Embryonic facial prominence (tissue), 1 donor: ENCODE measurements around the gene ASH1L.
"Not testable (repeated sequence)": the region's sequence is repeated elsewhere in the genome, so short reads cannot be mapped to it uniquely, and the experiment has no call there.

Source experiments
- DNase-seq: peaks from one replicate; pipeline ENCODE4 v3.0.0-alpha.2; 2016; ENCODE audit errors: extremely low spot score

Gene ASH1L

DNA sequence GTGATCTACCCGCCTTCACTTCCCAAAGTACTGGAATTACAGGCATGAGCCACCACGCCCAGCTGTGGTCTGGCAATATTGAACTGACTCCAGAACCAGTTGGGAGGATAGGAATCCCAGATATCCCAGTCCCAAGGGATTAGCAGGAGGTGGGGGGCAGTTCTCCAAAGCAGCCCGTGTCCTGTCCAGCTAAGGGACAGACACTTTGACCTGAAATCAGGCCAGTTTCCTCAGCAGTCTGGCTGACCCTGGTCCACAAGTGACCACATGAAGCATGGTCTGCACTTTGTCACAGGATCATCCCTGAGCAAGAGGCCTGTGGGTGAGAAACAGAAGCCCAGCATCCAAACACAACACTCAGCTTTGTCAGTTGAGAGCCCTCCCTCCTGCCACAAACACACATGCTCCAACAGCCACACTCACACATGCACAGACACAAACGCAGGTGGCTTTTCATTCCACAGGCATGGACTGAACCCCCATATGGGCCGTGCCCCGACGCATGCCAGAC, 256.7 kb downstream of the ASH1L start:
- no peak for DNase-seq

DNA sequence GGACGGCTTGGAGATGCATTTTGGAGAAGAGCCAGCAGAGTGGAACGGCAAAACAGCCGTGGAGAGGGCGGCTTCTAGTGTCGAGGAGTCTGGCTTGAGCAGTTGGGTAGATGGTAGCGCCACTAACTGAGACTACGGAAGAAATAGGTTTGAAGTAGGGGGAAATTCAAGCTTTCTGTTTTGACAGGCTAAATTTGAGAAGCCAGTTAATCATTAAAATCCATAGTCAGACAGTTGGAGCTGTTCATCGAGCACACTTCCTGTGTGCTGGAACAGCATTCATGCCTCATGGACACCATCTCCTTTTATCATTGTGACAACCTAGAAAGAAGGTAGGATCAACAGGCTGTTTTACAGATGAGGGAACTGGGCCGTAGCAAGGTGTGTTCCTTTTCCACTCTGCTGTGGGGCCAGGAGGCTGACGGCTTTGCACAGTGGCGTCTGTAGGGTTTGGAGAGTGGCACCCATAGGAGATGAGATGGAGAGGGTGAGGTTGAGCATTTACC, 258.0 kb downstream of the ASH1L start:
- no peak for DNase-seq

DNA sequence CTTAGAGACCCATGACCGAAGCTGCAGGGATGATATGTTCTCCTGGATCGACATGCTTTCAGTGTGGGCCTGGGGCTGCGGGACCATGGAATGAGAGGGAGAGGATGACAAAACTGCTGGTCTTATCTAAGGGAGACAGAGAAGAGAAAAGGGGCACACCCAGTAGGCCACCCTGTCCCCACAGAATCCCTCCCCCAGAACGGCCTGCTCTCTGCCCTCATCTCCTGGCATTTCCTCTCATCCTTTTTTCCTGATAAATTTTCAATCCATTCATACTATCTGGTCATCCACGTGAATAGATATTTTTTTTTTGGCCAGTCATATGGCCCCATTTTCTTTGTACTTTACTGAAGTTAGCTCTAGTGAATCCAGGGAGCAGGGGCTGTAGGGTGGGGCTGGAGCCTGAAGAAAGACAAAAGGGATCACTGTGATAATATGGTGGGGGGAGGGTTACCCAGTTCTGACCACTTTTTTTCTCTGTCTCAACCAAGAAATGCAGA, 261.2 kb downstream of the ASH1L start, which contains the start of gene PKLR:
Gene PKLR (minus strand): TSS at position 97 of the 500 bp plus-strand sequence. CDS start 43 bp downstream, at position 54.
- DNase-seq, result no peak

DNA sequence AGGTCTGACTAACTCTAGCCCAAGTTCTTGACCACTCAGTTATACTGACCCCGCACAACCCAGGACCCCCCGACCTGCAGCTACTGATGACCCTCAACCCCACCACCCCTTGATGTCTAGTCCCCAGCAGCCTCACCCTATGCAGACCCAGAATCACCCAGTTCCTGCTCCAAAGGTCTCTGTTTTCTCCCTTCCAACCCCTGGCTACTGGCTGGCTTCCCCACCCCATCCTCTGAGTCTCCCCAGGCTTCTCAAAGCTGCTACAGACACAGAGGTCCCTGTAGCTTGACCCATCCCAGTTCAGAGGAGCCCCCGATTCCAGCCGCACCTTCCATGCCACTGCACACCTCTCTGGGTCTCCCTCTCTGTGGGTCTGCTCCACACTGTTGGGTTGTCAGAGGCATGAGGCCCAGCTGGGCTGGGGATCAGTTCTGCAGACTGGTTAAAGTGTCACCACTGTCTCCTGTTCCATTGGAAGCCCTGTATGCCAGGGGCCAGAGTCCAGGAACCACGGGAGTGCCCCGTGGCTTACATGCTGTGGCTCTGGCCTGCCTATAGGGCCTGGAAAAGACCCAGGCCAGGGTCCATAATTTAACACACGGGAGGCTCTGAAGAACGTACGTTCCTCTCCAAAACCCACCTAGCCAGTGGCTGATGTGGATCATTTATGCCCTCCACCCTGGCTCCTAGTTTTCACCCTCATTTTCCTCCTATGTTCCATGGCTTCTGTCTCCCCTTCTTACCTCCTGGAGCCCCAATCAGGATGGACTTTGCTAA, 261.9 kb downstream of the ASH1L start:
- no peak for DNase-seq

DNA sequence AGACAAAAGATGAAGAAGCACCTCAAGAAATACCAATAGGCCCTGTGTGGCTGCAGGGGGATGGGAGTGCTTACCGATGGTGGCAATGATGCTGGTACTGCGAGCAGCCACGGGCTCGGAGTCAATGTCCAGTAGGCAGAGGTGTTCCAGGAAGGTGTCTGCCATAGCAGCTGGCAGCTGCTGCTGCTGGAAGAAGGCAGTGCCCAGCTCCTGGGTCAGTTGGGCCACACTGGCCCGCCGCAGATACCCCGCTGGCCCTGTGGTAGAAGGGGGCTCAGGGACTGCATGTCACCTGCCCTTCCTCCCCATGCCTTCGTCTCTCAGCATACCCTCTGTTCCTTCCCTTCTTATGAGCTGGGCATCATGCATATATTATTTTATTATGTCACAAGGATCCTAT, 262.6 kb downstream of the ASH1L start:
- DNase-seq, result no peak

DNA sequence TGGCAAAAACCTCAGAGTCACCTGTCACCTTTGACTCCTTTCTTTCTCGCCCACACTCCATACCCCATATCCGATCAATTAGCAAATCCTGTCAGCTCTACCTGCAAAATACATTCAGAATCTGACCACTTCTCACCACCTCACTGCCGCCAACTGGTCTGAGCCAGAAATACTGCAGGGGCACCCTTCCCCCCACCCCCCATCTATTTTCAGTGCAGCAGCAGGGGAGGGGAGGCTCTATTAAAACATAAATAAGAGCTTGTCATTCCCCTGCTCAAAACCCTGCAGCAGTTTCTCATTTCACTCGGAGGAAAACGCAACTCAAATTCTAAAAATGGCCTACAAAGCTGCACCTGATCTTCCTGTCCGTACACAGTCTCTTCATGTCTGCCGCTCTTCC, 265.2 kb downstream of the ASH1L start:
- DNase-seq, result no peak

DNA sequence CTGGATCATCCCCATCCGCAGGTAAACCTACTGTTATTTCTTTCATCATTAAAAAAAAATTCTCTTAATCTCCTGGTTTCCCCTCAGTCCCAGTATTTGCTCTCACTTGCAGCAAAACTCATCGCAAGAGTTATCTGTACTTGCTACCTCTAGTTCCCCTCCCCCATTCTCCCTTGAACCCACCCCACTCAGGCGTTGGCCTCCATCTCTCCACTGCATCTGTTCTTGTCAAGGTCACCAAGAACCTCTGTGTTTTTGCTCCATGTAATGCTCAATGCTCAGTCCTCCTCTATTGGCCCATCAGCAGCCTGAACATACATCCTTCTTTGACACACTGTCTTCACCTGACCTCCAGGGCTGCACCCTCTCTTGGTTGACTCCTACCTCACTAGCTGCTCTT, 265.9 kb downstream of the ASH1L start:
- no peak for DNase-seq

DNA sequence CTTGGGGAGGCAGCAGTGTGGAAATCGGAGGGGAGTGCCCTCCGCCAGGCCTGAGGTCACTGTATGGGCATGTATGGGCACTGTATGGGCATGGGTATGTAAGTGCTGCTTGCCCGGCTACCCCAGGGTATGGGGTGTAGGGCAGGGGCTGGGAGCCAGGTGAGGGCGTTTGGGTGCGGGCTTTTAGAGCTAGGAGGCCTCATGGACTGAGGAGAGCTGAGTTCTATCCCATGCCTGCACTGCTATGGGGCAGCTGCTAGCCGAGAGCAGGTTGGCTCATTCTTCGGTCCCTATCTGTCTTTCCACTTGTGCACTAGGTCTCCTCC, 266.7 kb downstream of the ASH1L start:
- no peak for DNase-seq

DNA sequence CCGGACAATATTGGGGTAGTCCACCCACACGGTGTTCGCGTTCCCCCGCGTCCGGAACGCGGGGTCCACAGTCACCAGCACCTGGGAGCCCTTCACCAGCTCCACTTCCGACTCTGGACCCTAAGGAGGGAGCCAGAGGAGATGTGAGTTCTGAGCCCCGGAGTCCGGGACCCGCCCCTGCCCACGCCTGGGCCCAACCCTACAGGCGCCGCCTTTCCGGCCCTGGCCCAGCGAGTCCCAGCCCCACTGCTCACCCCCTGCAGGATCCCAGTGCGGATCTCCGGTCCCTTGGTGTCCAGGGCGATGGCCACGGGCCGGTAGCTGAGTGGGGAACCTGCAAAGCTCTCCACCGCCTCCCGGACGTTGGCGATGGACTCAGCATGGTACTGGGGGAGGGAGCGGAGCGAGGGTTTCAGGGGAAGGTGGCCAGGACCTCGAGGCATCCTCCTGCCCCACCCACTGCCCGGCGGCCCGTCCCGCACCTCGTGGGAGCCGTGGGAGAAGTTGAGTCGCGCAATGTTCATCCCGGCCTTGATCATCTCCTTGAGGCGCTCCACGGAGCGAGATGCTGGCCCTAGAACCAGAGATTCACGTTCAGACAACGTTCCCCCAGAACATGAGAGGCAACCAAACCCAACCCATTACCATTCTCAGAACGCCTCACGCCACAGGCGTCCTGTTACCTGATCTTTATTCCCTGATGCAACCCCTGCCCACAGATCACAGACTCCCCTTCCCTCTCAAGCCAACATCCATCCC, 267.2 kb downstream of the ASH1L start:
- DNase-seq, result no peak

DNA sequence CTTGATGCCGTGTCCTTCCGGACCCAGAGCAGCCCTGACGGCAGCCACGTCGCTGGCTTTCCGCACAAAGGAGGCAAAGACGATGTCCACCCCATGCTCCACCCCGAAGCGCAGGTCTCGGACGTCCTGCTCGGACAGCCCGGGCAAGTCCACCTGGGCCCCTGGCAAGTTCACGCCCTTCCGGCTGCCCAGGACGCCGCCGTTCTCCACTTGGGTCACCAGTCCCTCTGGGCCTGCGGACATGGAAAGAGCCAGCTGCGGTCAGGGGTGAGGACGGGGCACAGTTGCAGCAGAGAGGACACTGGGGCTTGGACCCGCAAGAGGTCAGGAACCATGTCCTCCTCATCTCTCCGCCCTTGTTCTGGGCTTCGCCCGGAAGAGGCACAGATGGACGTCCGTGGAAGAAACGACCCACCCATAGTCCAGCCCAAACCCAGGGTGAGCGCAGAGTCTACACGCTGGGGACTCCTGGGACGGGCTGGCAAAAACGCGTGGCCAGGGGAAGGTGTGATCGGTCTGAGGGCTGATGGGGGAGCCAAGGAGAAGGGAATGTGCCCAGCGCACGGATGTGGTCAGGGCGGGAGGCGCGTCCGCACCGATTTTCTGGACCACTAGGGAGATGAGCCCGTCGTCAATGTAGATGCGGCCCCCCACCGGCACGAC, 268.0 kb downstream of the ASH1L start:
- DNase-seq, result no peak

DNA sequence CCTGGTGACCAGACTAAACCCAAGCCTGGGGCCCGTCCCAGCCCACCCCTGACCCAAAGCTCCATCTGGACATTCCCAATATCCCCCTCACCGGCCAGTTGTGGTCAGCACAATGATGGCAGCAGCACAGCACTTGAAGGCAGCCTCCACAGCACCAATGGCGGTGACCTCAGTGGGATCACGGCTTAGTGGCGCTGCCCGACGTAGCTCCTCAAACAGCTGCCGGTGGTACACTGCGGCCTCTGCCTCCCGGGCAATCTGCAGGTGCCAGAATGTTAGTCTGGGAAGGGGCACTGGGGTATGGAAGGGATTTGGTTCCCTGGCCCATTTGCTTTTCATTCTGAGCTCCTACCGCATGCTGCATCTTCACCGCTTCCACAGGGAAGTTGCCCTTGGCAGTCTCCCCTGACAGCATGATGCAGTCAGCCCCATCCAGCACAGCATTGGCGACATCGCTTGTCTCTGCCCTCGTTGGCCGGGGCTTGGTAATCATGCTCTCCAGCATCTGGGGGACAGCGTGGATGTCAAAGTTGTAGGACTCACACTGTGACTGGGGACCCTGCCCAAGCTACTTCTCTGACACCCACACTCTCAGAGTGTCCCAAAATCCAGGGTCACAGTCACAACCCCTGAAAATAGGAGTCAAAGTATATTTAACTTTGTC, 269.4 kb downstream of the ASH1L start:
- DNase-seq, result no peak

DNA sequence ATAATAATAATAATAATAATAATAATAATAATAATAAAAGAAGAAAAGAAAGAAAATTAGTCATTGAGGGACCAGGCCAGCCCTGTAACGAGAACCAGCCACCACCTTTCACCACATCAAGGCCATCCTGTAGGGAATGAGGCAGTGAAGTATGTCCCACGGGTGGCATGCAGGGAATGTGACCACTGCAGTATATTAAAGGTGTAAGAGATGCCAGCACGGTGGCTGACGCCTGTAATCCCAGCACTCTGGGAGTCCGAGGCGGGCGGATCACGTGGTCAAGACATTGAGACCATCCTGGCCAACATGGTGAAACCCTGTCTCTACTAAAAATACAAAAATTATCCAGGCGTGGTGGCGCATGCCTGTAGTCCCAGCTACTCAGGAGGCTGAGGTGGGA, 271.6 kb downstream of the ASH1L start:
- DNase-seq, result not testable (repeated sequence)

DNA sequence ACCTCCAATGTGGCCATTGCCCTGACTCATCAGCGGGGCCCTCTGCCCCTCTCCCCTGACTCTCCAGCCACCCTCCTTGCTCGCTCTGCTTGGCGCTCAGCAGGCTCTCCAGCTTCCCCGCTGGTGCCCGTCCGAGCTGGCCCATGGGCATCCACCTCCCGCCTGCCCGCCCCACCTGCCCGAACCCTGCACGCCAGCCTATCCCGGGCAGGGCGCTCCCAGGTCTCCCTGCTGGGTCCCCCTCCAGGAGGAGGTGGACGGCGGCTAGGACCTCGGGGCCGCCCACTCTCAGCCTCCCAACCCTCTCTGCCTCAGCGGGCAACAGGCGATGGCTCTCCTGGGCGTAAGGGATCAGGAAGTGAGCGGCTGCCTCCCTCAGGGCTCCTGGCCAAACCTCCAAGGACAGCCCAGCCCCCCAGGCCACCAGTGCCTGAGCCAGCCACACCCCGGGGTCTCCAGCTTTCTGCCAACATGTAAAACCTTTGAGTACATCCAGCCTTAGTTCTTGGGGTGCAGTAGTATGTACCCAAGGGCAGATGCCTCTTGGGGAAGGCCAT, 274.5 kb downstream of the ASH1L start:
- DNase-seq, result no peak

DNA sequence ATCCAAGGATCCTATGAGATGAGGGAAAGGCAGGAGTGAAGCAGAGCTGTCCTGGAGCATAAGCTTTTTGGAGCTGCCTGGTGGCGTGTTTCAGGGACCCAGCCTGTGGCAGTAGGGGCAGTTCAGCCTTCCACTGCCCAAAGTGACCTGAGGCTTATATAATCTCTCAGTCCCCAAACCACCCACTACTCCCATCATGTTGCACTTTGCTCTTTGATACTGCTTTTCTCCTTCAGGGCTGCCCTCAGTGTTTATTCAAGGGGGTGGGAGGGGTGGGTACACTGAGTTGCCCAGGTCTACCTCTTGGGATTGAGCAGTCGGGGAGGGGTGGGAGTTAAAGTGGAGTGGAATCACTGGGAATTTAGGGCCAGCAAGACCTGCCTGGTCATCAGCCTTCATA, 276.1 kb downstream of the ASH1L start:
- no peak for DNase-seq

DNA sequence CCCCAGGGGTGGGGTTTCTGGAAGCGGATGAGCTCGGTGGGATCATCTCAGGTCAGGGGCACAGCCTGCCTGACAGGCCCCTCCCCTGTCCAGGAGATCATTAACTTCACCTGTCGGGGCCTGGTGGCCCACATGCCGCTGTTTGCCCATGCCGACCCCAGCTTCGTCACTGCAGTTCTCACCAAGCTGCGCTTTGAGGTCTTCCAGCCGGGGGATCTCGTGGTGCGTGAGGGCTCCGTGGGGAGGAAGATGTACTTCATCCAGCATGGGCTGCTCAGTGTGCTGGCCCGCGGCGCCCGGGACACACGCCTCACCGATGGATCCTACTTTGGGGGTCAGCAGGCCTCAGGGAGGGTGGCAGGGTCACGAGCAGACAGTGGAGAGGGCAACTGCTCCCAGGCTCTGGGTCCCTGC, 277.0 kb downstream of the ASH1L start:
- DNase-seq, result no peak
